HEK293 (cell line): ENCODE measurements around the gene PPP1R12C.

ENCODE experiments used
- GLIS1 ChIP-seq: fragments of 450-650 bp; formaldehyde crosslinking; IDR thresholded peaks from 2 replicates; pipeline ENCODE4 v1.5.1; 2016; ENCODE audit warnings: missing biosample characterization, missing genetic modification characterization
- HOXD13 ChIP-seq: sonication (generic); formaldehyde crosslinking; IDR thresholded peaks from 2 replicates; pipeline ENCODE4 v1.8.0; 2022; ENCODE audit warnings: missing genetic modification reagents, borderline replicate concordance
- OSR2 ChIP-seq: fragments of 450-650 bp; formaldehyde crosslinking; IDR thresholded peaks from 2 replicates; pipeline ENCODE4 v1.5.1; 2016; ENCODE audit warnings: missing biosample characterization, missing genetic modification characterization
- PRDM10 ChIP-seq: fragments of 450-650 bp; formaldehyde crosslinking; IDR thresholded peaks from 2 replicates; pipeline ENCODE4 v1.5.1; 2016; ENCODE audit warnings: missing biosample characterization, missing genetic modification characterization
- SCRT2 ChIP-seq: fragments of 450-650 bp; formaldehyde crosslinking; IDR thresholded peaks from 2 replicates; pipeline ENCODE4 v1.5.1; 2016; ENCODE audit warnings: missing biosample characterization, missing genetic modification characterization
- SP2 ChIP-seq: fragments of 450-650 bp; formaldehyde crosslinking; IDR thresholded peaks from 2 replicates; pipeline ENCODE4 v1.5.1; 2016; ENCODE audit warnings: missing biosample characterization, missing genetic modification characterization
- SP3 ChIP-seq: fragments of 450-650 bp; formaldehyde crosslinking; IDR thresholded peaks from 2 replicates; pipeline ENCODE4 v1.5.1; 2016; ENCODE audit warnings: missing biosample characterization, missing genetic modification characterization
- TCF7L2 ChIP-seq: IDR thresholded peaks from 2 replicates; pipeline ENCODE4 v1.6.1; 2011; ENCODE audit warnings: low read depth, mild to moderate bottlenecking, inconsistent platforms, low read length, moderate library complexity, borderline replicate concordance
- YY1 ChIP-seq: fragments of 450-650 bp; formaldehyde crosslinking; IDR thresholded peaks from 2 replicates; pipeline ENCODE4 v1.5.1; 2018; ENCODE audit warnings: missing biosample characterization, missing genetic modification characterization
- ZBTB10 ChIP-seq: fragments of 450-650 bp; formaldehyde crosslinking; IDR thresholded peaks from 2 replicates; pipeline ENCODE4 v1.5.1; 2016; ENCODE audit warnings: missing biosample characterization, missing genetic modification characterization
- ZFP69B ChIP-seq: fragments of 450-650 bp; formaldehyde crosslinking; IDR thresholded peaks from 2 replicates; pipeline ENCODE4 v1.5.1; 2016; ENCODE audit warnings: missing biosample characterization, missing genetic modification characterization
- ZNF112 ChIP-seq: fragments of 450-650 bp; formaldehyde crosslinking; IDR thresholded peaks from 2 replicates; pipeline ENCODE4 v1.5.0; 2017; ENCODE audit warnings: missing biosample characterization, missing genetic modification characterization
- ZNF132 ChIP-seq: fragments of 450-650 bp; formaldehyde crosslinking; IDR thresholded peaks from 2 replicates; pipeline ENCODE4 v1.5.1; 2017; ENCODE audit warnings: missing biosample characterization, missing genetic modification characterization, borderline replicate concordance
- ZNF174 ChIP-seq: fragments of 450-650 bp; formaldehyde crosslinking; IDR thresholded peaks from 2 replicates; pipeline ENCODE4 v1.5.0; 2017; ENCODE audit warnings: missing biosample characterization, mild to moderate bottlenecking, missing genetic modification characterization
- ZNF2 ChIP-seq: fragments of 450-650 bp; formaldehyde crosslinking; IDR thresholded peaks from 2 replicates; pipeline ENCODE4 v1.5.1; 2016; ENCODE audit warnings: missing biosample characterization, missing genetic modification characterization
- ZNF23 ChIP-seq: fragments of 450-650 bp; formaldehyde crosslinking; IDR thresholded peaks from 2 replicates; pipeline ENCODE4 v1.5.1; 2016; ENCODE audit warnings: missing biosample characterization, missing genetic modification characterization, borderline replicate concordance
- ZNF24 ChIP-seq: fragments of 450-650 bp; formaldehyde crosslinking; IDR thresholded peaks from 2 replicates; pipeline ENCODE4 v1.5.1; 2016; ENCODE audit warnings: missing biosample characterization, missing genetic modification characterization
- ZNF248 ChIP-seq: fragments of 450-650 bp; formaldehyde crosslinking; IDR thresholded peaks from 2 replicates; pipeline ENCODE4 v1.5.1; 2017; ENCODE audit warnings: missing biosample characterization, missing genetic modification characterization
- ZNF280D ChIP-seq: fragments of 450-650 bp; formaldehyde crosslinking; IDR thresholded peaks from 2 replicates; pipeline ENCODE4 v1.5.1; 2016; ENCODE audit warnings: missing biosample characterization, missing genetic modification characterization
- ZNF292 ChIP-seq: fragments of 450-650 bp; formaldehyde crosslinking; IDR thresholded peaks from 2 replicates; pipeline ENCODE4 v1.5.1; 2016; ENCODE audit warnings: low read depth, missing biosample characterization, missing genetic modification characterization, borderline replicate concordance
- ZNF37A ChIP-seq: fragments of 450-650 bp; IDR thresholded peaks from 2 replicates; pipeline ENCODE4 v1.5.1; 2018; ENCODE audit warnings: missing biosample characterization, missing genetic modification characterization
- ZNF394 ChIP-seq: fragments of 450-650 bp; formaldehyde crosslinking; IDR thresholded peaks from 2 replicates; pipeline ENCODE4 v1.5.1; 2016; ENCODE audit warnings: missing biosample characterization, missing genetic modification characterization, mild to moderate bottlenecking, moderate library complexity, borderline replicate concordance
- ZNF433 ChIP-seq: fragments of 450-650 bp; formaldehyde crosslinking; IDR thresholded peaks from 2 replicates; pipeline ENCODE4 v1.5.1; 2016; ENCODE audit warnings: missing biosample characterization, missing genetic modification characterization, low read depth
- ZNF449 ChIP-seq: fragments of 450-650 bp; formaldehyde crosslinking; IDR thresholded peaks from 2 replicates; pipeline ENCODE4 v1.5.1; 2017; ENCODE audit warnings: missing biosample characterization, mild to moderate bottlenecking, missing genetic modification characterization, moderate library complexity
- ZNF600 ChIP-seq: fragments of 450-650 bp; formaldehyde crosslinking; IDR thresholded peaks from 2 replicates; pipeline ENCODE4 v1.5.1; 2016; ENCODE audit warnings: missing biosample characterization, missing genetic modification characterization
- ZNF629 ChIP-seq: fragments of 450-650 bp; formaldehyde crosslinking; IDR thresholded peaks from 2 replicates; pipeline ENCODE4 v1.5.1; 2017; ENCODE audit warnings: missing biosample characterization, missing genetic modification characterization
- ZNF791 ChIP-seq: fragments of 450-650 bp; formaldehyde crosslinking; IDR thresholded peaks from 2 replicates; pipeline ENCODE4 v1.5.1; 2016; ENCODE audit warnings: missing biosample characterization, missing genetic modification characterization
- TF ChIP-seq, protein P1 (sequence below): fragments of 450-650 bp; formaldehyde crosslinking; IDR thresholded peaks from 2 replicates; pipeline ENCODE4; 2016; ENCODE audit warnings: missing biosample characterization, missing genetic modification characterization

PPP1R12C gene

DNA sequence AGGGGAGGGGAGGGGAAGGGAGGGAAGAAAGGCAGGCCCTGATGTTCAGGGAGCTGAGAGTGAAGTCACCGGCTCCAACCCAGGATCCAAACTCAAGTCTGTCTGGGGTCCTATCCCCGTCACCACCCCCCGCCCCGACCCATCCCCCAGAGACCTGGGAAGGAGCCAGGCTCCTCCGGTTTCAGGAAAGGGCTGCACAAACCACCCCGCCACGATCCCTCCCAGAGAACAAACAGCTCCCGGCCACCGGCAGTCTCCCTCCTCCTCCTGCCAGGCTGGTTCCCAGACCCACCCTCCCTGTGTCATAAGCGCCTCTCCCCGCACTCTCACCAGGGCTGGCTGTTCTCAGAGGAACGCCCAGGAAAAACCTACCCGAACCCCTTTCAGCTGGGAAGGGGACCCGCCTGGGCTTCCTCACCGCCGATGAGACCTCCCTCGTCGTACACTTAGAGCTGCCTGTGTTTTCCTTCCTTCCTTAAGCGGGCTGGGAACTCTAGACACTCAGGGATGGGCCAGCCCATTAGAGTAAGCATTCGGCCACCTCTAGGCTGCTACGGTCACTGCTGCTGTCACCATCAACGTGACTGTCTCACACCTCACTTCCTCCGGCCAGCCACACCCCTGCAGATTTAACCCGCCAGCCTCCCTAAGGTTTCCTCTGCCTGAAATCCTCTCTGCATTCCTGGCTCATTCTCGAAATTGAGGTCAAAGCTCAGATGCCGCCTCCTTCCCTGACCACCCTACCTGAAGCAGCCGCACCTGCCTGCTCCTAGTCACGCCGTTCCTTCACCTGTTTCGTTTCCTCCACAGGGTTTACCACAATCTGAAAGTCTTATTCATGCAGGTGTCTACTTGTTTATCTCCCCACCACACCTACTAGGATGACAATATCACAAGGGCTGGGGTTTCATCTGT, 48.2 kb downstream of the PPP1R12C start (continued):
- TF ChIP-seq ZNF433 (tag by site-specific recombination) (no peak), SP2 (tag by site-specific recombination) (peak; percentile 46), TCF7L2 (no peak), ZNF791 (tag by site-specific recombination) (no peak), ZNF600 (tag by site-specific recombination) (peak; percentile 51; the same call in 1 of the 2 replicates), ZNF174 (tag by site-specific recombination) (no peak), GLIS1 (tag by site-specific recombination) (peak; percentile 89), ZNF394 (tag by site-specific recombination) (no peak), ZNF248 (tag by site-specific recombination) (no peak), ZNF132 (tag by site-specific recombination) (no peak), SP3 (peak; percentile 26; the same call in 1 of the 2 replicates), HOXD13 (CRISPR knock-in tag) (no peak), ZNF280D (tag by site-specific recombination) (no peak), ZNF292 (tag by site-specific recombination) (no peak), YY1 (no peak), ZNF24 (tag by site-specific recombination) (no peak), ZNF629 (0 out of 2 replicates have a peak, but pooled peaks have one; percentile 58), ZFP69B (tag by site-specific recombination) (no peak), SCRT2 (tag by site-specific recombination) (peak; percentile 62), OSR2 (tag by site-specific recombination) (no peak), PRDM10 (peak; percentile 89), ZNF23 (tag by site-specific recombination) (no peak), ZNF37A (tag by site-specific recombination) (no peak), ZNF2 (no peak), ZNF449 (tag by site-specific recombination) (no peak), ZNF112 (tag by site-specific recombination) (no peak), ZBTB10 (tag by site-specific recombination) (0 out of 2 replicates have a peak, but pooled peaks have one; percentile 31)
- TF ChIP-seq, protein P1, sequence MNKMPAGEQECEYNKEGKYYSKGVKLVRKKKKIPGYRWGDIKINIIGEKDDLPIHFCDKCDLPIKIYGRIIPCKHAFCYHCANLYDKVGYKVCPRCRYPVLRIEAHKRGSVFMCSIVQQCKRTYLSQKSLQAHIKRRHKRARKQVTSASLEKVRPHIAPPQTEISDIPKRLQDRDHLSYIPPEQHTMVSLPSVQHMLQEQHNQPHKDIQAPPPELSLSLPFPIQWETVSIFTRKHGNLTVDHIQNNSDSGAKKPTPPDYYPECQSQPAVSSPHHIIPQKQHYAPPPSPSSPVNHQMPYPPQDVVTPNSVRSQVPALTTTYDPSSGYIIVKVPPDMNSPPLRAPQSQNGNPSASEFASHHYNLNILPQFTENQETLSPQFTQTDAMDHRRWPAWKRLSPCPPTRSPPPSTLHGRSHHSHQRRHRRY, result no peak
